ENCODE results near the gene UBE2G1. TPM values are rescaled to one million over a fixed set of nuclear protein-coding genes. Genes with fewer than 3 reads are reported as not detected.

The UBE2G1 gene
- polyA plus RNA-seq, 1 experiment: 51.5 TPM

GRCh38 chr17:4297351-4297750 is 69.1 kb downstream of the UBE2G1 start:
- TF ChIP-seq, protein P1, sequence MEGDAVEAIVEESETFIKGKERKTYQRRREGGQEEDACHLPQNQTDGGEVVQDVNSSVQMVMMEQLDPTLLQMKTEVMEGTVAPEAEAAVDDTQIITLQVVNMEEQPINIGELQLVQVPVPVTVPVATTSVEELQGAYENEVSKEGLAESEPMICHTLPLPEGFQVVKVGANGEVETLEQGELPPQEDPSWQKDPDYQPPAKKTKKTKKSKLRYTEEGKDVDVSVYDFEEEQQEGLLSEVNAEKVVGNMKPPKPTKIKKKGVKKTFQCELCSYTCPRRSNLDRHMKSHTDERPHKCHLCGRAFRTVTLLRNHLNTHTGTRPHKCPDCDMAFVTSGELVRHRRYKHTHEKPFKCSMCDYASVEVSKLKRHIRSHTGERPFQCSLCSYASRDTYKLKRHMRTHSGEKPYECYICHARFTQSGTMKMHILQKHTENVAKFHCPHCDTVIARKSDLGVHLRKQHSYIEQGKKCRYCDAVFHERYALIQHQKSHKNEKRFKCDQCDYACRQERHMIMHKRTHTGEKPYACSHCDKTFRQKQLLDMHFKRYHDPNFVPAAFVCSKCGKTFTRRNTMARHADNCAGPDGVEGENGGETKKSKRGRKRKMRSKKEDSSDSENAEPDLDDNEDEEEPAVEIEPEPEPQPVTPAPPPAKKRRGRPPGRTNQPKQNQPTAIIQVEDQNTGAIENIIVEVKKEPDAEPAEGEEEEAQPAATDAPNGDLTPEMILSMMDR (IDR thresholded peaks at IDR 0.05; ENCODE audit: low read depth, low read length): no peak
- no peaks in the 10 kb centered on the region for H3K27me3 ChIP-seq (ENCODE audit: control insufficient read depth, insufficient read depth, low read length)
- H3K9me3 ChIP-seq (ENCODE audit: control insufficient read depth, insufficient read depth, low read length): no peaks in the 10 kb centered on the region
- POLR2A ChIA-PET: no interaction called here
- H3K27ac ChIP-seq (ENCODE audit: low read depth, low read length): no peak overlapping the region
- no peak overlapping the region for H3K4me3 ChIP-seq (ENCODE audit: low read depth, low read length)
- DNase-seq (ENCODE audit: low read depth, low spot score): no peak
- CTCF ChIA-PET: interaction anchor here (1.1 to 1.3 kb wide), 3 partner anchors 9 to 124 kb away, joined by 3 to 6 read pairs (median 4); no protein-coding TSS in a partner anchor

GRCh38 chr17:4295686-4296085 is 70.8 kb downstream of the UBE2G1 start:
- Histone ChIP-seq H3K27ac (ENCODE audit: low read depth, low read length) (no peak overlapping the region), H3K27me3 (ENCODE audit: control insufficient read depth, insufficient read depth, low read length) (no peaks in the 10 kb centered on the region), H3K9me3 (ENCODE audit: control insufficient read depth, insufficient read depth, low read length) (no peaks in the 10 kb centered on the region), H3K4me3 (ENCODE audit: low read depth, low read length) (no peak overlapping the region)
- TF ChIP-seq, protein P1 (IDR thresholded peaks at IDR 0.05; ENCODE audit: low read depth, low read length): no peak
- no peak for DNase-seq (ENCODE audit: low read depth, low spot score)
- ChIA-PET POLR2A (interaction anchor here (0.6 kb wide), 1 partner anchor 9 kb away, joined by 4 read pairs; no protein-coding TSS in a partner anchor), CTCF (interaction anchor here (0.8 to 1.2 kb wide), 3 partner anchors 8 to 125 kb away, joined by 4 read pairs; no protein-coding TSS in a partner anchor)

GRCh38 chr17:4293572-4293971 is 72.9 kb downstream of the UBE2G1 start:
- no peak overlapping the region for H3K27ac ChIP-seq (ENCODE audit: low read depth, low read length)
- ChIA-PET CTCF (no interaction called here), POLR2A (no interaction called here)
- DNase-seq (ENCODE audit: low read depth, low spot score): no peak
- H3K27me3 ChIP-seq (ENCODE audit: control insufficient read depth, insufficient read depth, low read length): no peaks in the 10 kb centered on the region
- TF ChIP-seq, protein P1 (IDR thresholded peaks at IDR 0.05; ENCODE audit: low read depth, low read length): no peak
- H3K4me3 ChIP-seq (ENCODE audit: low read depth, low read length): no peak overlapping the region
- H3K9me3 ChIP-seq (ENCODE audit: control insufficient read depth, insufficient read depth, low read length): no peaks in the 10 kb centered on the region

- Histone ChIP-seq H3K9me3 (ENCODE audit: control insufficient read depth, insufficient read depth, low read length) (no peaks in the 10 kb centered on the region), H3K4me3 (ENCODE audit: low read depth, low read length) (no peak overlapping the region), H3K27ac (ENCODE audit: low read depth, low read length) (no peak overlapping the region), H3K27me3 (ENCODE audit: control insufficient read depth, insufficient read depth, low read length) (no peaks in the 10 kb centered on the region)
- ChIA-PET POLR2A (no interaction called here), CTCF (interaction anchor here (1.1 kb wide), 1 partner anchor 16 kb away, joined by 3 read pairs; no protein-coding TSS in a partner anchor)
- TF ChIP-seq, protein P1 (IDR thresholded peaks at IDR 0.05; ENCODE audit: low read depth, low read length): no peak
- DNase-seq (ENCODE audit: low read depth, low spot score): no peak
Observed at GRCh38 chr17:4287710-4288109, 78.8 kb downstream of the UBE2G1 start.

DNA sequence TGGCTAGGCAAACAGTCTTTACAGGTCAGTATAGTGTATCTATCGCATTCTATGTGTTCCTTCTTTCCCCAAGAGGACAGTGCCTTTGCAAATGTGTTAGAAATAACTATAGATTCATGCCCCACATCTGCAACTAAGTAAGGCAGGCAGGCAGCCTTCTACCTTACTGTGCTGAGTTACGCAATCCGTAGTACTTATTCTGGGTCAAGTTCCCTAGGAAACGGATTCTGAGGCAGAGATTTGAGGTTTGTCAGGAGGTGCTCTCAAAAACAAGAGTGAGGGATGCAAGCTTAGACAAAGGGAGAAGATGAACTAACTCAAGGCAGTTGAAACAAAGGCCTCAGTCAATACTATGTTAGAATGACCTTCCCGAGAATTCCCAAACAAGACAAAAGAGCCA is 90.0 kb downstream of the UBE2G1 start:
- Histone ChIP-seq H3K27ac (ENCODE audit: low read depth, low read length) (no peak overlapping the region), H3K27me3 (ENCODE audit: control insufficient read depth, insufficient read depth, low read length) (no peaks in the 10 kb centered on the region), H3K9me3 (ENCODE audit: control insufficient read depth, insufficient read depth, low read length) (no peaks in the 10 kb centered on the region; the same call in 1 of the 2 replicates), H3K4me3 (ENCODE audit: low read depth, low read length) (no peak overlapping the region)
- TF ChIP-seq, protein P1 (IDR thresholded peaks at IDR 0.05; ENCODE audit: low read depth, low read length): no peak
- DNase-seq (ENCODE audit: low read depth, low spot score): no peak
- CTCF ChIA-PET: interaction anchor here (0.9 kb wide), 1 partner anchor 35 kb away, joined by 3 read pairs; no protein-coding TSS in a partner anchor
- POLR2A ChIA-PET: no interaction called here

Measured in AG04450 (cell line).